IMR-90 (cell line): ENCODE measurements around the gene SLC7A6OS. TPM values are rescaled to one million over a fixed set of nuclear protein-coding genes. Genes with fewer than 3 reads are reported as not detected.

ENCODE experiments used
- ATAC-seq: fragments of 200-7000 bp; cut with Tn5 transposase; 2 replicates; pipeline ENCODE4 v1.9.1; 2020; ENCODE audit warnings: low read depth, mild to moderate bottlenecking, moderate library complexity
- BruUV-seq: library from RNA; stranded (reverse); fragments of 400-500 nt; replicated peaks from 2 replicates; lab custom pipeline; 2021; lab: Mats Ljungman, UMichigan
- CTCF ChIA-PET: fragments of 300-600 bp; formaldehyde crosslinking; extraction: SDS; loops from one replicate; lab custom pipeline; 2021; ENCODE audit warnings: antibody characterized with exemption; lab: Yijun Ruan, JAX
- POLR2A ChIA-PET: fragments of 300-600 bp; sonication (Branson Sonifier 250); formaldehyde crosslinking; loops from one replicate; lab custom pipeline; 2022; ENCODE audit warnings: antibody characterized with exemption; ENCODE audit not compliant: unreplicated experiment; lab: Charles Lee
- DNase-seq: peaks from one replicate; pipeline ENCODE4 v3.0.0; 2013
- H2AFZ ChIP-seq: replicated peaks from 2 replicates; pipeline ENCODE3; 2013; ENCODE audit warnings: low read length, mild to moderate bottlenecking; ENCODE audit not compliant: poor library complexity
- H2AK5ac ChIP-seq: 2 replicates; pipeline ENCODE4 v1.6.1; 2013; ENCODE audit warnings: low read depth, low read length, inconsistent platforms
- H2AK9ac ChIP-seq: replicated peaks from 2 replicates; pipeline ENCODE3; 2013; ENCODE audit warnings: mild to moderate bottlenecking, low read depth, low read length, moderate library complexity; ENCODE audit not compliant: poor library complexity
- H2BK120ac ChIP-seq: 2 replicates; pipeline ENCODE4 v1.6.1; 2013; ENCODE audit warnings: low read depth, low read length, inconsistent platforms
- H2BK15ac ChIP-seq: 3 replicates; pipeline ENCODE4 v1.6.1; 2013; ENCODE audit warnings: low read depth, low read length, inconsistent platforms
- H2BK20ac ChIP-seq: 2 replicates; pipeline ENCODE4 v1.6.1; 2013; ENCODE audit warnings: low read depth, mild to moderate bottlenecking, inconsistent platforms, low read length, moderate library complexity
- H2BK5ac ChIP-seq: 2 replicates; pipeline ENCODE4 v1.6.1; 2013; ENCODE audit warnings: mild to moderate bottlenecking, low read depth, low read length, inconsistent platforms; ENCODE audit not compliant: poor library complexity, severe bottlenecking
- H3K14ac ChIP-seq: replicated peaks from 2 replicates; pipeline ENCODE4 v1.6.1; 2013; ENCODE audit warnings: low read depth, low read length, inconsistent platforms
- H3K18ac ChIP-seq: 2 replicates; pipeline ENCODE4 v1.6.1; 2013; ENCODE audit warnings: low read depth, low read length, control low read depth
- H3K23ac ChIP-seq: 2 replicates; pipeline ENCODE4 v1.6.1; 2013; ENCODE audit warnings: low read depth, low read length, inconsistent platforms
- H3K27ac ChIP-seq: 2 replicates; pipeline ENCODE4 v1.5.1; 2013; ENCODE audit warnings: mild to moderate bottlenecking, control low read depth, low read length; ENCODE audit not compliant: insufficient read depth
- H3K27me3 ChIP-seq: 2 replicates; pipeline ENCODE4 v1.6.1; 2013; ENCODE audit warnings: low read length; ENCODE audit not compliant: control insufficient read depth, insufficient read depth
- H3K36me3 ChIP-seq: 2 replicates; pipeline ENCODE4 v1.6.1; 2013; ENCODE audit warnings: low read length, mixed read lengths; ENCODE audit not compliant: control insufficient read depth, insufficient read depth
- H3K4ac ChIP-seq: 2 replicates; pipeline ENCODE4 v1.6.1; 2013; ENCODE audit warnings: low read depth, low read length, inconsistent platforms
- H3K4me1 ChIP-seq: 2 replicates; pipeline ENCODE4 v1.6.1; 2013; ENCODE audit warnings: low read length, mixed read lengths; ENCODE audit not compliant: control insufficient read depth, insufficient read depth
- H3K4me2 ChIP-seq: 2 replicates; pipeline ENCODE4 v1.6.1; 2013; ENCODE audit warnings: low read depth, mild to moderate bottlenecking, control low read depth, low read length, moderate library complexity
- H3K4me3 ChIP-seq: 2 replicates; pipeline ENCODE4 v1.5.1; 2013; ENCODE audit warnings: low read depth, mild to moderate bottlenecking, control low read depth, low read length, moderate library complexity; ENCODE audit not compliant: insufficient read depth
- H3K56ac ChIP-seq: 2 replicates; pipeline ENCODE4 v1.6.1; 2013; ENCODE audit warnings: low read length, inconsistent platforms; ENCODE audit not compliant: insufficient read depth; ENCODE audit errors: extremely low read depth
- H3K79me1 ChIP-seq, 2 experiments: 2 replicates each; pipeline ENCODE4 v1.6.1; 2013; ENCODE audit warnings: low read length in 2 of 2, inconsistent platforms in 1 of 2, low read depth in 1 of 2
- H3K9ac ChIP-seq: 2 replicates; pipeline ENCODE4 v1.6.1; 2013; ENCODE audit warnings: low read depth, low read length, control low read depth
- H3K9me1 ChIP-seq: 2 replicates; pipeline ENCODE4 v1.6.1; 2013; ENCODE audit warnings: low read length, inconsistent platforms; ENCODE audit not compliant: insufficient read depth
- H3K9me3 ChIP-seq: 2 replicates; pipeline ENCODE4 v1.6.1; 2013; ENCODE audit warnings: low read length; ENCODE audit not compliant: control insufficient read depth, insufficient read depth
- H4K20me1 ChIP-seq: 2 replicates; pipeline ENCODE4 v1.6.1; 2013; ENCODE audit warnings: low read length, inconsistent platforms; ENCODE audit not compliant: insufficient read depth
- H4K5ac ChIP-seq: 2 replicates; pipeline ENCODE4 v1.6.1; 2013; ENCODE audit warnings: mild to moderate bottlenecking, low read depth, low read length, control low read depth
- H4K8ac ChIP-seq, 2 experiments: 2 replicates each; pipeline ENCODE4 v1.6.1; 2013; ENCODE audit warnings: low read depth in 2 of 2, low read length in 2 of 2, control low read depth in 1 of 2, inconsistent platforms in 1 of 2
- H4K91ac ChIP-seq: 2 replicates; pipeline ENCODE4 v1.6.1; 2013; ENCODE audit warnings: low read depth, low read length, inconsistent platforms; ENCODE audit not compliant: insufficient read depth
- BHLHE40 ChIP-seq: fragments of 150-350 bp; IDR thresholded peaks from 2 replicates; pipeline ENCODE4 v1.6.1; 2016; ENCODE audit warnings: mild to moderate bottlenecking, low read depth, low read length
- CEBPB ChIP-seq: IDR thresholded peaks from 2 replicates; pipeline ENCODE4 v1.6.1; 2012; ENCODE audit warnings: low read depth, low read length, improper control_type of control experiment
- CHD1 ChIP-seq: IDR thresholded peaks from 2 replicates; pipeline ENCODE4 v1.6.1; 2012; ENCODE audit warnings: low read depth, low read length, improper control_type of control experiment
- ELK1 ChIP-seq: fragments of 150-350 bp; IDR thresholded peaks from 2 replicates; pipeline ENCODE4 v1.6.1; 2016; ENCODE audit warnings: low read depth, mild to moderate bottlenecking, low read length, moderate library complexity, borderline replicate concordance
- FOS ChIP-seq: fragments of 150-350 bp; IDR thresholded peaks from 2 replicates; pipeline ENCODE4 v1.6.1; 2016; ENCODE audit warnings: low read depth, low read length
- MAFK ChIP-seq: IDR thresholded peaks from 2 replicates; pipeline ENCODE4 v1.6.1; 2012; ENCODE audit warnings: low read depth, low read length, improper control_type of control experiment
- MAZ ChIP-seq: IDR thresholded peaks from 2 replicates; pipeline ENCODE4 v1.6.1; 2012; ENCODE audit warnings: low read depth, mild to moderate bottlenecking, low read length, improper control_type of control experiment, moderate library complexity, borderline replicate concordance
- MXI1 ChIP-seq: IDR thresholded peaks from 2 replicates; pipeline ENCODE4 v1.6.1; 2012; ENCODE audit warnings: low read depth, mild to moderate bottlenecking, low read length, moderate library complexity, borderline replicate concordance
- NFE2L2 ChIP-seq: fragments of 150-350 bp; IDR thresholded peaks from 2 replicates; pipeline ENCODE4 v1.6.1; 2016; ENCODE audit warnings: low read depth, mild to moderate bottlenecking, low read length
- POLR2A ChIP-seq: IDR thresholded peaks from 2 replicates; pipeline ENCODE4 v1.6.1; 2012; ENCODE audit warnings: mild to moderate bottlenecking, low read depth, low read length
- RAD21 ChIP-seq: IDR thresholded peaks from 2 replicates; pipeline ENCODE4 v1.6.1; 2012; ENCODE audit warnings: low read length, improper control_type of control experiment
- RCOR1 ChIP-seq: IDR thresholded peaks from 2 replicates; pipeline ENCODE4 v1.6.1; 2012; ENCODE audit warnings: mild to moderate bottlenecking, low read length, improper control_type of control experiment; ENCODE audit not compliant: insufficient replicate concordance
- RFX5 ChIP-seq: IDR thresholded peaks from 2 replicates; pipeline ENCODE4 v1.8.0; 2012; ENCODE audit warnings: low read depth, mild to moderate bottlenecking, low read length, moderate library complexity
- SMC3 ChIP-seq: fragments of 150-350 bp; IDR thresholded peaks from 2 replicates; pipeline ENCODE4 v1.6.1; 2016; ENCODE audit warnings: low read depth, mild to moderate bottlenecking, antibody characterized with exemption, low read length, moderate library complexity
- USF2 ChIP-seq: fragments of 150-350 bp; IDR thresholded peaks from 2 replicates; pipeline ENCODE4 v1.6.1; 2017; ENCODE audit warnings: mild to moderate bottlenecking, antibody characterized with exemption, low read length, low read depth
- WGBS, 2 experiments: methylation state at CpG; one replicate each; pipeline versions ENCODE4 v1.1.5 to v1.1.7; 2013; ENCODE audit warnings: missing lambda C conversion rate in 2 of 2; ENCODE audit not compliant: insufficient read length in 1 of 2; ENCODE audit errors: extremely low coverage in 2 of 2; 5-methylcytosine and 5-hydroxymethylcytosine counted together
- dilution Hi-C: fragments of 300-500 bp; cut with HindIII; formaldehyde crosslinking; loops from one replicate; pipeline ENCODE4 v1.14.3; 2018; ENCODE audit warnings: low sequenced_read_pairs; ENCODE audit not compliant: unreplicated experiment
- in situ Hi-C: fragments of 300-500 bp; cut with MboI; formaldehyde crosslinking; loops from 3 replicates; pipeline ENCODE4 v1.14.3; 2019; ENCODE audit warnings: low sequenced_read_pairs, inconsistent platforms, mixed read lengths
- intact Hi-C: fragments of 100-400 bp; cut with micrococcal nuclease; formaldehyde crosslinking; loops from 2 replicates; pipeline ENCODE4 v1.10.0; 2022
- polyA plus RNA-seq, 3 experiments: library from polyadenylated mRNA; depleted of rRNA; stranded (reverse); fragments of >200 nt; gene quantifications; 2 replicates each; pipeline ENCODE4 v1.2.3, GENCODE V29; 2012; ENCODE audit warnings: low replicate concordance in 1 of 3
- total RNA-seq: library from RNA; depleted of rRNA; stranded (reverse); fragments of >200 nt; gene quantifications from 2 replicates; pipeline ENCODE4 v1.2.3, GENCODE V29; 2012

Gene SLC7A6OS
- total and polyA plus RNA-seq, 2 of the 4 experiments (the other 2 are of a cell fraction): 6.8 to 8.4 TPM

- DNase-seq: no peak
- H3K9me3 ChIP-seq: no peaks in the 10 kb centered on the region
- in situ Hi-C loops: no loop called here
- intact Hi-C loops: no loop called here
- no peak overlapping the region for H4K8ac ChIP-seq
- no peak overlapping the region for H2BK5ac ChIP-seq
- H3K4me3 ChIP-seq: no peak overlapping the region
- H3K36me3 ChIP-seq: peaks cover 32% of the 10 kb centered on the region
- dilution Hi-C loops: no loop called here
- H2BK120ac ChIP-seq: no peak overlapping the region
- H2BK15ac ChIP-seq: no peak overlapping the region
- H4K91ac ChIP-seq: no peak overlapping the region
- no peak overlapping the region for H4K5ac ChIP-seq
- no peak overlapping the region for H3K14ac ChIP-seq
- whole genome bisulfite sequencing, 2 experiments: no CpG with 5 or more reads among the region's 4 CpGs
- H2BK20ac ChIP-seq: no peak overlapping the region
- H2AFZ ChIP-seq: no peak overlapping the region
- H3K4me2 ChIP-seq: no peak overlapping the region
- no peak overlapping the region for H3K18ac ChIP-seq
- peaks cover 61% of the 10 kb centered on the region for H4K20me1 ChIP-seq
- no peak overlapping the region for H3K23ac ChIP-seq
- H3K4me1 ChIP-seq: peaks cover 2% of the 10 kb centered on the region; the same call in 1 of the 2 replicates
- no peak overlapping the region for H3K56ac ChIP-seq
- H3K9ac ChIP-seq: no peak overlapping the region
- BruUV-seq: no TSS peak
- H2AK9ac ChIP-seq: no peak overlapping the region
- no peak for ATAC-seq
- H2AK5ac ChIP-seq: no peak overlapping the region
- no peak overlapping the region for H3K27ac ChIP-seq
- no peak overlapping the region for H3K4ac ChIP-seq
- peaks cover 24 to 72% of the 10 kb centered on the region in 2 experiments; a peak in 3 of 4 replicates for H3K79me1 ChIP-seq
- peaks cover 15% of the 10 kb centered on the region; the same call in 1 of the 2 replicates for H3K9me1 ChIP-seq
- ChIA-PET POLR2A (no interaction called here), CTCF (interaction anchor here (1.2 kb wide), 1 partner anchor 9 kb away, joined by 3 read pairs; no protein-coding TSS in a partner anchor)
- no peaks in the 10 kb centered on the region for H3K27me3 ChIP-seq
- TF ChIP-seq RFX5 (no peak), MAZ (no peak), RCOR1 (no peak), CEBPB (no peak), RAD21 (no peak), SMC3 (no peak), CHD1 (no peak), USF2 (no peak), POLR2A (no peak), ELK1 (no peak), MXI1 (no peak), FOS (no peak), BHLHE40 (no peak), NFE2L2 (no peak), MAFK (no peak)
Observed at GRCh38 chr16:68274441-68274840, 36.3 kb downstream of the SLC7A6OS start.
